Right atrium auricular region (tissue), 2 donors: ENCODE data around the gene LINC01488. TPM values are rescaled to one million over a fixed set of nuclear protein-coding genes. Genes with fewer than 3 reads are reported as not detected.

ENCODE experiments used
- DNase-seq: peaks from one replicate; pipeline ENCODE4 v3.0.0-alpha.2; 2019; ENCODE audit warnings: low spot score
- H3K27ac ChIP-seq, 2 donors: fragments of 200-600 bp; sonication (generic); 1 replicate in 1 of 2; 2 replicates in 1 of 2; pipeline ENCODE4 v1.5.1; 2016 to 2019
- H3K27me3 ChIP-seq, 2 donors: fragments of 200-600 bp; sonication (generic); one replicate each; pipeline versions ENCODE4 v1.5.1 to v1.6.0; 2017 to 2019
- H3K36me3 ChIP-seq: fragments of 200-600 bp; sonication (generic); one replicate; pipeline ENCODE4 v1.5.1; 2016
- H3K4me1 ChIP-seq, 2 donors: fragments of 200-600 bp; sonication (generic); one replicate each; pipeline versions ENCODE4 v1.5.1 to v1.6.0; 2017 to 2019
- H3K4me3 ChIP-seq, 2 donors: fragments of 200-600 bp; sonication (generic); 1 replicate in 1 of 2; 2 replicates in 1 of 2; pipeline ENCODE4 v1.5.1; 2017 to 2019; ENCODE audit warnings: mild to moderate bottlenecking in 1 of 2, moderate library complexity in 1 of 2
- H3K9me3 ChIP-seq, 2 donors: fragments of 200-600 bp; sonication (generic); one replicate each; pipeline ENCODE4 v1.5.1; 2019
- total RNA-seq, 2 donors: library from RNA; depleted of rRNA; stranded (reverse); fragments of >200 nt; gene quantifications; one replicate each; pipeline ENCODE4 v1.1.0, GENCODE V29; 2016
- TF ChIP-seq, protein P1 (sequence below), 2 donors: fragments of 200-600 bp; sonication (generic); IDR thresholded peaks; one replicate each; pipeline ENCODE4 v1.5.1; 2019; ENCODE audit warnings: antibody characterized with exemption in 2 of 2

LINC01488 gene
- total RNA-seq, 2 donors from 2014 or later = not detected

DNA sequence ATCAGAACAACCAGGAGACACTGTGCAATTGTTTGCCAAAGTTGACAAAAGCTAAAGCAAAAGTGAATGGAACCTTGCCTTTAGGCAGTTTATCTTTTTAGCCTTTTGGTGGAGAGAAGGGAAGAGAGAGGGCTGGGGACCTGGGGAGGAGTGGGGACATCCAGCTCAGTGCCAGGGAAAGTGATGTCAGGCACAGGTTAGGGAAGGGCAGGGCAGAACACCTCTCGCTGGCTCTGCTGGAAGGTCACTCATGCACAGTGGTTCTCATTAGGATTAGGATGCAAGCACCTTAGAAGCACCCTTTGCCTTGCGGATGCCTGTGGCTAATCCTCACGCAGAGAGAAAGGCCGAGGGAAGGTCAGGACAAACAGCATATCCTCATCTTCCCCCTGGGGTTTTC is 14.3 kb upstream of the LINC01488 start:
- no peaks in the 10 kb centered on the region for H3K36me3 ChIP-seq
- H3K27me3 ChIP-seq = no peaks in the 10 kb centered on the region
- H3K27ac ChIP-seq = no peak overlapping the region
- H3K4me3 ChIP-seq = no peak overlapping the region
- H3K9me3 ChIP-seq = no peaks in the 10 kb centered on the region
- peaks cover 0 to 50% of the 10 kb centered on the region in 2 donors for H3K4me1 ChIP-seq
- no peak for DNase-seq
- TF ChIP-seq, protein P1, sequence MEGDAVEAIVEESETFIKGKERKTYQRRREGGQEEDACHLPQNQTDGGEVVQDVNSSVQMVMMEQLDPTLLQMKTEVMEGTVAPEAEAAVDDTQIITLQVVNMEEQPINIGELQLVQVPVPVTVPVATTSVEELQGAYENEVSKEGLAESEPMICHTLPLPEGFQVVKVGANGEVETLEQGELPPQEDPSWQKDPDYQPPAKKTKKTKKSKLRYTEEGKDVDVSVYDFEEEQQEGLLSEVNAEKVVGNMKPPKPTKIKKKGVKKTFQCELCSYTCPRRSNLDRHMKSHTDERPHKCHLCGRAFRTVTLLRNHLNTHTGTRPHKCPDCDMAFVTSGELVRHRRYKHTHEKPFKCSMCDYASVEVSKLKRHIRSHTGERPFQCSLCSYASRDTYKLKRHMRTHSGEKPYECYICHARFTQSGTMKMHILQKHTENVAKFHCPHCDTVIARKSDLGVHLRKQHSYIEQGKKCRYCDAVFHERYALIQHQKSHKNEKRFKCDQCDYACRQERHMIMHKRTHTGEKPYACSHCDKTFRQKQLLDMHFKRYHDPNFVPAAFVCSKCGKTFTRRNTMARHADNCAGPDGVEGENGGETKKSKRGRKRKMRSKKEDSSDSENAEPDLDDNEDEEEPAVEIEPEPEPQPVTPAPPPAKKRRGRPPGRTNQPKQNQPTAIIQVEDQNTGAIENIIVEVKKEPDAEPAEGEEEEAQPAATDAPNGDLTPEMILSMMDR (IDR thresholded peaks at IDR 0.05) = no peak

DNA sequence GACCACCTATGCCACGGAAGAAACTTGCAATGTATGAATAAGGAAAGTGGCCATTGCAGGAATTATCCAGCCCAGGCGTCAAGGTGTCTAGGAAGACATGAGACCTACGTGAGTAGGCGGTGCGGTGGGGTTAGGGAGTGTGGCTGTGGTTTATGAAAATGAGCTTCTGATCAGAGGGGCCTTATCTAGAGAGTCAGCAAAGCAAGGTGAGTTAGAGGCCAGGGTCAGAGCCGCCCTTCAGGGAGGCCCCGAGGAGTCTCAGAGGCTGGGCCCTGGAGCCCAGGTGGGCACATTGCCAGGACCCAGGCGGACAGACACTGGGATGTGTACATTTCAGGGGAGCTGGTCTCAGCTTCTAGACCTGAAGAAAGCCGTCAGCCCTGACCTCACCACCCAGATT is 13.8 kb upstream of the LINC01488 start:
- Histone ChIP-seq H3K4me3 (no peak overlapping the region), H3K9me3 (no peaks in the 10 kb centered on the region), H3K27me3 (no peaks in the 10 kb centered on the region), H3K36me3 (no peaks in the 10 kb centered on the region), H3K27ac (no peak overlapping the region), H3K4me1 (peaks cover 0 to 45% of the 10 kb centered on the region in 2 donors)
- TF ChIP-seq, protein P1 (IDR thresholded peaks at IDR 0.05) = no peak
- DNase-seq = no peak

DNA sequence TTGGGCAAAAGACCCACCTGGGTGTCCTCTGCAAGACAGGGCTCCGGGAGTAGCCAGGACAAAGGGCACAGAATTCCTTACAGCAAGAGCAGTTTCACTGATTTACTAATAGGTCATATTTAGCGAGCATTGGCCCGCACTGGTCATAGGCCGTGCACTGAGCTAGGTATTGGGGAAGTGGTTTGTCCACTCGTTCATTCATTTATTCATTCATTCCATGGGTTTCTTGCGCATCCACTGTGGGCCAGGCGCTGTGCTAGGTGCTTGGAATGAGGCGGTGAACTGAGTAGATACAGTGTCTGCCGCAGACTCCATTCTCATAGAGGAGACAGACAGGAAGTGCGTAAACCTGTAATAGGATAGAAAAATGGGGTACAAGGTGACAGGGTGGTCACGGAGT is 13.2 kb upstream of the LINC01488 start:
- no peak overlapping the region for H3K4me3 ChIP-seq
- no peak for DNase-seq
- H3K27me3 ChIP-seq = no peaks in the 10 kb centered on the region
- H3K9me3 ChIP-seq = no peaks in the 10 kb centered on the region
- peaks cover 0 to 39% of the 10 kb centered on the region in 2 donors for H3K4me1 ChIP-seq
- no peaks in the 10 kb centered on the region for H3K36me3 ChIP-seq
- TF ChIP-seq, protein P1 (IDR thresholded peaks at IDR 0.05) = no peak
- no peak overlapping the region for H3K27ac ChIP-seq

DNA sequence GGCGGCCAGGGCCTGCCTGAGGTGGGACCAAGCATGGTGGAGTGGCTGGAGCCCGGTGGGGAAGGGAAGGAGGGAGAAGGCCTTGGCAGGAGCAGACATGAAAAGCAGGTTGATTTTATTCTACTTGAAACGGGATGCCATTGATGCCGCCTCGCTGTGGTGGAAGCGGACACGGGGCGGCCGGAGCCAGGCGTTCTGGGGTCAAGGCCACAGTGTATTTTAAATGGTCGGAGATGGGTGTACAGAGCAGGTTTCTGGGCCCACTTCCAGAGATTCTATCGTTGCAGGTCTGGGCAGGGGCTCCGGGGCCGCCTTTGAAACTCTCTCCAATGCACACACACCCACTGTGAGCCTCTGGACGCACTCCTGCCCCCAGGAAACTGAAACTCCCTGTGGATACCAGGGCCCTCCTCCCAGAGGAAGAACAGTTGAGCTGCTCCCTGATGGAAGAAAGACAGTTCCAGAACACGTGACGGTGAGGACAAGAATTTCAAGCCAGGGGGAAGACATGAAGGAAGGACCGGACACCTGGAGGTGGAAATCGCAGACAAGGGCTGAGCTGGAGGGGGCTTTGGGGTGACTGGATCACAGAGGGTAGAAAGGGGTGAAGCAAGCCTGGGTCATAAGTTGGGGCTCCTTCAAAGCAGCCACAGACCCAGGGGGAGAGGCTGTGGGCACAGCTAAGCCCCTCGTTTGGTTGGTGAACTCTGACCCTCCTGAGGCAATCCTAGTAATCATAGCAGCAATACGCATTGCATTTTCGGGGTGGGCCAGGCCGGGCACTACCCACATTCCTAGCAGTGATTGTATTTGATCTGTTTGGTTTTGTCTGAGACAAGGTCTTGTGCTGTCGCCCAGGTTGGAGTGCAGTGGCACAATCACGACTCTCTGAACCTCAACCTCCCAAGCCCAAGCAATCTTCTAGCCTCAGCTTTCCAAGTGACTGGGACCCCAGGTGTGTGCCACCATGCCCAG is 12.3 kb upstream of the LINC01488 start:
- TF ChIP-seq, protein P1 (IDR thresholded peaks at IDR 0.05) = no peak
- Histone ChIP-seq H3K36me3 (no peaks in the 10 kb centered on the region), H3K4me3 (no peak overlapping the region), H3K4me1 (peaks cover 0 to 30% of the 10 kb centered on the region in 2 donors), H3K9me3 (peaks cover 0 to 6% of the 10 kb centered on the region in 2 donors), H3K27me3 (no peaks in the 10 kb centered on the region), H3K27ac (no peak overlapping the region)
- no peak for DNase-seq

DNA sequence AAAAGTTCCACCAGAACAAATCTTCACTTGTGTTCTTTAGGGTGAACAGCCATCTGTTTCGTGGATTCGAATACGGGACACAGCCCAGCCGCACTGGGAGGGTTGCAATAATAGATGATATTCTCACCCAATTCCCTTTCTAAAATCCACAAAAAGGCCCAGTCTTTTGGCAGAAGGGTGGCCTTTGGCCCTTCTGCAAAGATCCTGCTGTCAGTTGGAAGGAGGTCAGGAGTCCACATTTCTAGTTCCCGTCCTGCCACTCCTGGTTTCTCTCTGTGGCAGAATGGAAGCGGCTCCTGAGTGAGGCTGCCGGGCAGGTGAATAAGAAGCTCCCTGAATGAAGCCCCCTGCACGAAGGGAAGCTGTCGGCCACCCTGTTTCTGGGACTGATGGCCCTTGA is 11.2 kb upstream of the LINC01488 start:
- Histone ChIP-seq H3K36me3 (no peaks in the 10 kb centered on the region), H3K4me1 (peaks cover 0 to 18% of the 10 kb centered on the region in 2 donors), H3K4me3 (no peak overlapping the region), H3K27ac (no peak overlapping the region), H3K27me3 (no peaks in the 10 kb centered on the region), H3K9me3 (peaks cover 0 to 6% of the 10 kb centered on the region in 2 donors)
- DNase-seq = no peak
- TF ChIP-seq, protein P1 (IDR thresholded peaks at IDR 0.05) = no peak
